Esophagus muscularis mucosa (tissue), 4 donors: ENCODE data around the gene ST6GALNAC3.

Experiments used
- CTCF ChIP-seq, 3 experiments: fragments of 200-600 bp in 2 of 3; fragments of 450-650 bp in 1 of 3; sonication (generic) in 2 of 3; IDR thresholded peaks; one replicate each; pipeline ENCODE4 v1.5.1; 2017 to 2019; ENCODE audit warnings: antibody characterized with exemption in 3 of 3, mild to moderate bottlenecking in 2 of 3, moderate library complexity in 1 of 3
- EP300 ChIP-seq: sonication (generic); formaldehyde crosslinking; IDR thresholded peaks from one replicate; pipeline ENCODE4 v1.6.1; 2017; ENCODE audit warnings: antibody characterized with exemption
- POLR2A ChIP-seq: fragments of 450-650 bp; IDR thresholded peaks from one replicate; pipeline ENCODE4 v1.6.1; 2017; ENCODE audit warnings: antibody characterized with exemption, moderate library complexity, mild to moderate bottlenecking, low read depth
- POLR2AphosphoS5 ChIP-seq, 2 donors: sonication (generic); formaldehyde crosslinking; IDR thresholded peaks; one replicate each; pipeline ENCODE4 v1.6.1; 2017; ENCODE audit warnings: antibody characterized with exemption in 2 of 2

GRCh38 chr1:76103034-76103433 is 28.5 kb downstream of the ST6GALNAC3 start:
- no peak for TF ChIP-seq POLR2A
- no peak for TF ChIP-seq CTCF (IDR thresholded peaks at IDR 0.05)
- no peak for TF ChIP-seq POLR2AphosphoS5 (IDR thresholded peaks at IDR 0.05)
- TF ChIP-seq EP300, result no peak
